ENCODE results near the gene CCDC134.
"Not testable (repeated sequence)": the region's sequence is repeated elsewhere in the genome, so short reads cannot be mapped to it uniquely, and the experiment has no call there.

Gene CCDC134

DNA sequence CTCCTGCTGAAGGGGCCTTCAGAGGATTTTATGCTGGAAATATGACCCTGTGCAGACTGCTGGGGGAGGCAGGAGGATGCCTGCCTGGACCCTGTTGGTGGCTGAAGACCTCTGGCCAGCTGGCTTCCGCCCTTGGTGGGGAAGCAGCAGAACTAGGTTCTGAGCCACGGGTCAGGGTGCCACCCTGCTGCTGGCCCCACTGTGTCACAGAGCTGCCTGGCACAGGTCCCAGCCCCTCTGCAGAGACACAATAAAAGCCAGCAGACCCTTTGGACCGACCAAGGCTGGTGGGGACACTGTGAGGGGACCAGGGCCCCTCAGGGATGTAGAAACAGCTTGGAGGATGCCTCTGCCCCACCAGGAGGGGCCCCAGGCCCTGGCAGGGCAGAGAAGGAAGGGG lies 25.5 kb downstream of the CCDC134 start:
- no peak for DNase-seq

DNA sequence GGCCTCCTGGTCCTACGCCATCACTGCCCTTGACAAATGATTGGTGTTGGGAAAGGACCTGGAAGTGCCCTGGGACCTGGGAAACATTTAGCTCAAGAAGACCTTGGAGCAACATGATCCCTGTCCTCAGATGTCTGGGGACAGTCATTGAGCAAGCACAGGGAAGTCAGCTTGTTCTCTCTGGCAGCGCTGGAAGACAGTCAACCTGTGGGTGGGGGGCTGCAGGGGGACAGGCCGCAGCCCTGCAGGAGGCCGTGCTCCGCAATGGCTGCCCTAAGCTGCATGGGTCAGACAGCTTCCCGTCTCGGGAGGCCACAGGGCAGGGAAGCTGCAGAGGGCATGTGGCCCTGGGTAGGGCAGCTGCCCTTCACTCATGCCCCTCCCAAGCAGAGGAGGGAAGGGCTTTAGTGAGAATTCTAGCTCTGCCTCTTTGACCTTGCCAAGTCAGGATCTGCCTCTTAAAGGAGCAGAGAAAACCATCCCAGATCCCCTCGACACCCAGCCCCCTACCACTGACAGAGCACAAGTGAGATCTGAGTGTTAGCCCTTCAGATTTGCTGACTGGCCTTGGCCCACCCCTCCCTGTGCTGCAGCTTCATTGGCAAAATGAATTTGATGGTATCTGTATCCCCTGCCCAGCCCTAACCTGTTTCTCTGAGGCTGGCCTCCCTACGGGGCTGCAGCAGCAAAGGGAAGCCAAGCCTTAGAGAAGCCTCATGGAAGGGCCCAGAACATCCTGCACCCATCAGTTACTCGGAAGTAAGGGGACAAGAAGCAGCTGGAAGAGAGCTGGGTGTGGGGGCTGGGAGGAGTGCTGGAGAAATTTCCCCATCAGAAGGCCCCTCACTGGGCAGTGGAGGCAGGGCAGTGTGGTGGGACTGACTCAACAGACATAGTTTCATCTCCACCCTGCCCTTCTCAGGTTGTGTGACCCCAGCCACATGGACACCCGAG lies 26.2 kb downstream of the CCDC134 start:
- DNase-seq = no peak

DNA sequence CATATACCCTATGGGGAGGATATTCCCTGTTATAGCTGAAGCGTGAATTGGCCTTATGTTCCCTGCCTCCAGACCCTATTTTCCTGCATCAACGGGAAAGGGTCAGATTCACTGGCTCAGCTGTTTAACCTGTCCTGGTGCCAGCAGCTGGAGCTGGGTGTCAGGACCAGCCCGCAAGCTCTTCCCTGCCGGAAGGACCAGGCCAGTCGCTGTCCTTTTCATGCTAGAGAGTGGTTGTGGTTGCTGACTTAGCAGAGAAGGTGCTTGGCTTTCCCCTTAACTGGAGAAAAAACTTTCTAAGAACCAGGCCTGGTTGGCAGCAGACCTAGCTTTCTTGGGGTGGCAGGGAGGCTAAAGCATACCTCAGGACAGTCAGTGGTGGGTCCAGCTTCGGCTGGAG lies 27.2 kb downstream of the CCDC134 start:
- no peak for DNase-seq

DNA sequence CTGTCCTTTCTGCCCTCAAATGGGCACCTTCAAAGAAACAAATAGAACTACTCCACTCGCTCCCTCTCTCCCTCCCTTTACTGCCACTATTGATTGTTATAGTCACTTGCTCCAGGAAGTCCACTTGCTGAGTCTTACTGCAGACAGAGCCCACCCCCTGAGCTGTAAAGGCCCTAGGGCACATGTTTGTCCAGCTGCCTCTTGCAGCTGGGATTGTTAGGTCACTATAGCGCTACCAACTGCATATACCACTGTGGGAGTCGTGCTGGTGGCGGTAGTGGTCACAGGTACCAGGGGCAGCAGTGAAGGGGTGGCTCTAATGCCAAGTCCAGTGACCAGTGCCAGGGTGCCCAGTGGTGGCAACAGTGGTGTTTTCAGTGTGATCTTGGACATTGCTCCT lies 28.0 kb downstream of the CCDC134 start:
- DNase-seq = no peak

DNA sequence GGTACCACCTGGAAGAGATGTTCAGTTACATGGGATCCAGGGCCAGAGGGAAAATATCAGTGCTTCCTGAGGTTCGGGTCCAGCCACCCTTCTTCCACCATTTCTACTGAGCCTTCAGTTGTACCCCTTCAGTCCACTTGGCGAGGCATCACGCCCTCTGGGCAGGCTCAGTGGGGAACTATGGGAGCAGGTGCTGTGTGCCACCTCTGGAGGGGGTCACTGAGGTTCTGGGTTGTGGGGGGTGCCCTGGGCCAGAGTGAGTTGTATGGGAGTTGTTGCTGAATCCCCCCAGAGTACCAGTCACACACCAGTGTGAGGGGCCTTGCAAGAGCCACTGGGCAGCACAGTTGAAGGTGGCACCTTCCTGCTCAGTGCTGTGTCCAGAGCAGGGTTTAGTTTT lies 29.7 kb downstream of the CCDC134 start:
- DNase-seq = no peak

DNA sequence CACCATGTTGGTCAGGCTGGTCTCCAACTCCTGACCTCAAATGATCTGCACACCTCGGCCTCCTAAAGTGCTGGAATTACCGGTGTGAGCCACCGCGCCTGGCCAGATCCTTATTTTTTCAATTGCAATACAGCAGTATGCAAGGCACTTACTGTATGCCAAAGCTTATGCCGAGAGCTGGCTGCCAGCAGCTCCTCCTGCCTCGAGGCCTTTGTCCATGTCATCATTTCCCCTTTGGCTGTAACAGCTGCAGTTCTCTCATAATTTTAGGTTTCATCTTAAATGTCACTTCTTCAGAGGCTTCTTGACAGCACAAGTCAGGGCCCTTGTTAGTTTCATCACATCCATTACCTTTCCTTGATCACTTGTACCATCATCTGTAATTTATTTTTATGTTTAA lies 30.9 kb downstream of the CCDC134 start:
- DNase-seq = no peak

DNA sequence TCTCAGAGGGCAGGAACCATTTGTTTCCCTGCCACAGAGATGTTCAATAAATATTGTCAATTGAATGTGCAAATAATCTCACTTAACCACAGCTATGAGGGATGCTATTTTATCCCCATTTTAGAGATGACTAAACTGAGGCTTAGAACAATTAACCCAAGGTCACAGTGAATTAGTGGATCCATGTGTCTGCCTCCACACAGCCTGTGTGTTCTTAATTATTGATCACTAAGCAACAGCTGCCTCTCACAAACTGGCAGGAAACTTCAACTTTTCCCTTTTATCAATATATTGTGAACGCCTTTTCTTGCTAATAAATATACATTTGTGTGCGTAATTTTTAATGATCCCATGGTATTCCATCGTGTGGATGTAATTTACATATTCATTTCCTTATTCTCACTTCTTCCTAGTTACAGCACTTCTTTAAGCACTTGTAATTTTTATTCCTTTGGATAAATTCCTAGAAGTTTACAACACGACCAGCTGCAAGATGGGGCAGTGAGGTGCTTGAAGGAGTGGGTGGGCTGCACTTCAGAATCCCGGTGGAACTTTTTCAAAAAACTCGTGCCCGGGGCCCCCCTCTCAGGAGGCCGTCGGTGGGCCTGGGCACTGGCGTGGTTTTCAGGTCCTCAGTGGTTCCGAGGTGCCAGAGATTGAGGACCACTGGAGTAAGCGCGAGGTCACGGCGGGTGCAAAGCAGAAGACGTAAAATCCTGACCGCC lies 31.5 kb downstream of the CCDC134 start:
- peak in 1 of 2 experiments; percentile 58 for DNase-seq

DNA sequence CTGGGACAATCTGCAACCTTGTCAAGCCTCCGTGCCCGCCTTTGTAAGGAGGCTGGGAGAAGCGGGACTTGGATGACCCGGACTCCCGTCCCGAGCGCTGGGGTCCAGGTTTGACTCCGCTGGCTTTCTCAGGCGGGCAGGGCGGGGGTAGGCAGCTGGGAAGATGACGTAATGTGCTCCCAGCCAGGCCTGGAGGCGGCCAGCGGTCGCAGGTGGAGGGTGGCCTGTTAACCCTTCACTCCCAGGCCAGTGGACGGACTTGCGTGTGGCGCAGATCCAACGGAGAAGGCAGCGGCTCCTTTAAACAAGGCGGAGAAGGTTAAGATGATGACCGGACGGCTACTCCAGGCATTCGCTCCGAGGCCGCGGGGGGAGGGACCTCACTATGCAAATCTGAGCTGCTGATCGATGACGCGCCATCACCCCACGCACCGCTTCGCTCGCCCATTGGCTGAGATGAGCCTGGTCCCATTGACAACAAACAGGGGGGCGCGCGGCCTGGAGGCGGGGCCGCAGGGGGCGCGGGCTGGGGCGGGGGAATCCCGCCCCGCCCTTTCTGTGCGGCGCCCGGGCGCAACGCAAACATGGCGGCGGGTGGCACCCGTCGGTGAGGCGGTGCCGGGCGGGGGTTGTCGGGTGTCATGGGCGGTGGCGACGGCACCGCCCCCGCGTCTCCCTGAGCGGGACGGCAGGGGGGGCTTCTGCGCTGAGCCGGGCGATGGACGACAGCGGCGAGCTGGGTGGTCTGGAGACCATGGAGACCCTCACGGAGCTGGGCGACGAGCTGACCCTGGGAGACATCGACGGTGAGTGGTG lies 32.3 kb downstream of the CCDC134 start, which contains the start of gene SREBF2:
Gene SREBF2, plus strand, starts transcription at position 553 of the 816 bp plus-strand sequence. Its CDS starts 166 bp downstream, at position 719.
- peak; percentile 99 to 100 for DNase-seq

DNA sequence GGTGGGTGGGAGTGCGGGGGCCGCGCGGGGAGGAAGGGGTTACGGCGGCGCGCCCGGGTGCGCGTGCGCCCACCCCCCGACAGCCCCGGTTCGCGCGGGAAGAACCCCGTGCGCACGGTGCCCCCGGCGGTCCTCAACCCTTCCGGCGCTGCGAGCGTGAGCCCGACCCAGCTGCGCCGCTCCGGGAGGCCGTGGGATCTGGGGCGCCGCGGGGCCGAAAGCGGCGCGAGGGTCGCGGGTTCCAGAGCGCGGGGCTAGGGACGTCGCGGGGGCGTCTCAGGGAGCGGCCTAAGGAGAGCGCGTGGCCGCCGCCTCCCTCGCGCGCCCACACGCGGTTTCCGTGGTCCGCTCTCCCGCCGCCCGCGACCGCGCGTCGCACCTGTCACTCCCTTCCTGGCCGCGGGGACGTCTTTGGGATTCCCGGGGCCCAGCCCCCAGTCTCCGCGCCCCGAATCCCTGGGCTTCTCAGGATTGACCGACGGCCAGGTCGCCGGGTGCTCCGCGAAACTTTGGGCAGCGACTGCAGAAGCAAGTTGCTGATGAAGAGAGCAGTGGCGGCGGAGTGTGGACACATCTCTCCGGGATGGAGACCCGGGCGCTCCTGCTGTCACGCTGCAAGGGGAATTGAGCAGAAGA lies 33.0 kb downstream of the CCDC134 start:
- DNase-seq = peak in 1 of 2 experiments; percentile 43

DNA sequence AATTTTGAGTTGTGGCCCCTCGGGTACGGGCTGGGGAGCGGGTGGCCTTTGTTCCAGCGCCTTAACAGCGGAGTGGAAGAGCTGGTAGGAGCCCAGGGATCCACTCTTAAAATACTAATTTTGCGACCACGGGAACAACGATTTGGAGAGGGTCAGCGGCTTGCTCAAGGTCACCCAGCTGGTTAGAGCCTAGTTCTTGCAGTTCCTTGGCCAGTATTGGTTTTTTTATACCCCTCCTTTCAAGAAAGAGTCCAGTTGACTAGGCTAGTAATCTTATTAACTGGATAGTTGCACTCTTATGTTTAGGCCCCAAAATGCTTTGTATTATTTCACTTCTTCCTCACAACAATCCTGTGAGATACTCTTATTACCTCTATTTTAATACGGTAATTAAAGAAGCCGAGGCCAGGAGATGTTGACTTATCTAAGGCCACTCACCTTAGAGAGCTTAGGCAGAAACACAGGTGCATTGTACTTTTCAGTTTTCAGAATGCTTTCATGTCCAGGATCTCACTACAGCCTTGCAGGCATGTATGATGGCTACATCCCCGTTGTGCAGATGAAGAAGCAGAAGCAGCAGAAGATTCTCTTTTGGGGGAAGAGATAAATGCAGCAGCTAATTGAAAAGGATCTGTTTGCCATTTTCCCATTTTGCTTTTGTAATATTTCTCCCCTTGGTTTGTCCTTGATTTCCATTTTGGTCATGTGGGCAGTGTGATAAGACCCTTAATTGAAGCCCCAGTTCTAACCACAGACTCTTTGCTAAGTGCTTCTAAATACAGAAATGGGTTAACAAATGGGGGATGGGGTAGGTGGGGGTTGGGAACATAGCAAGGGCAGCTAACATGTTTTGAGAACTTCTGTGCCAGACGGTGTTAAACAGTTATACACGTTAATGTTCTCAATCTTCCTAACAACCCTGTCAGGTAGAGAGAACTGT lies 33.8 kb downstream of the CCDC134 start:
- peak in 1 of 2 experiments; percentile 27 for DNase-seq

DNA sequence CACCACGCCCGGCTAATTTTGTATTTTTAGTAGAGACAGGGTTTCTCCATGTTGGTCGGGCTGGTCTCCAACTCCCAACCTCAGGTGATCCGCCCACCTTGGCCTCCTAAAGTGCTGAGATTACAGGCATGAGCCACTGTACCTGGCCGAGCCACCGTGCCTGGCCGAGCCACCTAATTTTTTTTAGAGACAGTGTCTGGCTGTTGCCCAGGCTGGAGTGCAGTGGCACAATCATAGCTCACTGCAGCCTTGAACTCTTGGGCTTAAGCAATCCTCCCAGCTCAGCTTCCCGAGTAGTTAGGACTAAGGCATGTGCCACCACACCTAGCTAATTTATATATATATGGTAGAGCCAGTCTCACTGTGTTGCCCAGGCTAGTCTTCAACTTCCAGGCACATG lies 35.0 kb downstream of the CCDC134 start:
- DNase-seq = not testable (repeated sequence)

DNA sequence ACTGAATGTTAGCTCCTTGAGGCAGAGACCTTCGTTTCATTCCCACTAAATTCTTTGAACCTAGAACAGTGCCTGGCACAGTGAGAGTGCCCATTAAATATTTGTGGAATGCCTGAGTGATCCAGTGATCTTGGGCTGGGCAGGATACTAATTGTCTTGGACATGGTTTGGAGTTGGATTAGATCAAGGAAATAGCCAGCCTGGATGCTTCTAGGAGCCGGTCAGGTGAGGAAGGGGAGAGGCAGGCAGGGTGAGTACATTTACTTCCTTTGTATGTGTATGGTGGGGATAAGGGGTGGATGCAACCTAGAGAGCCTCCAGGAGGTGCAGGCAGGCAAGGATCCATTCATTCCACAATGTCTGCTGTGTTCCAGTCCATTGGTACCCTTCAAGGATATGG lies 36.1 kb downstream of the CCDC134 start:
- DNase-seq = no peak

DNA sequence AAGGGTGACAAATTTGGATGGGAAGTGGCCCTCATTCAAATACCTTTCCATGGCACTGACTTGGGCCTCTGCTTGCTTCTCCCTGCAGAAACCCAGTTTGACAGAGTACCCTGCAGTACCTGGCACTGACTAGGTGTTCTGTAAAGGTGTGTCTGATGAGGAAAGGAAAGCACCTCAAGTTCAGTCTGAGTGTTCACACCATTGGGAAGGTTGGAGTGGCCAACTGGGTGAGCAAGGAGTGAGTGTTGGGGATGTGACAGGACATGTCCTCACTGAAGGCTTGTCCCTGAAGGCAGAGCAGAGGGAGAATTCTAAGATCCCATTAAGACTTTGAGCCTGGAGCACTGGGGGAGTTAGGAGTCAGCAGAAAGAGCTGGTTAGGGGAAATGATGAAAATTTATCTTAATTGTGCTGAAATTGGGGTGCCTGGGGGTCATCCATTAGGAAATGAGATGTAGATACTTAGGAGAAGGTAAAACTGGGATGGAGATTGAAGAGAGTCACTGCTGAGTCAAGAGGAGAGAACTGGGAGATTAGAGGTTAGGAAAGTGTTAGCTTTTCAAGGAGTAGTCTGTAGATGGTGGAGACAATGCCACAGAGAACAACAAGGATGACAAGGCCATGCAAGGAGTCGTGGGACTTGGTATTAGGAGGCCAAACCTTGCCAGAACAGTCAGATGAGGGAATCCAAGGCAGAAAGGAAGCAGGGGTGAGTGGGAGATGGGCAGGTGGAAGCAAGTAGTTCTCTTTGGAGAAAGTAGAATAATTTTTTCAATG lies 38.6 kb downstream of the CCDC134 start:
- no peak for DNase-seq

DNA sequence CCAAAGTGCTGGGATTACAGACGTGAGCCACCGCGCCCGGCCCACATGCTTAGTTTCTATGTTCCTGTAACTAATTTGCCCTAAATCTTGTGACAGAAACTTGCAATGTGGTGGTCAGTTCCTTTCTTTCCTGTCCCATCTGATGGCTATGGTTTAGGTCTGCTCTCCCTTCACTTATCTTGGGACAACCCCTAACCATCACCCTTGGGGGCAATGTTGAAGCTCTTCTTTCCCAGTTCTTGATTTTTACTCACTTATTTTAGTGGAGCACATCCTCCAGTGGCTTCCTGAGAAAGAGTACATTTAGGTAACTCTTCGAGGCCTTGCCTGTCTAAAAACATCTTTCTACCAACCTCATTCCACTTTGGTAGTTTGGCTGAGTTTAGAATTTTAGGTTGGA lies 39.7 kb downstream of the CCDC134 start:
- no peak for DNase-seq

DNA sequence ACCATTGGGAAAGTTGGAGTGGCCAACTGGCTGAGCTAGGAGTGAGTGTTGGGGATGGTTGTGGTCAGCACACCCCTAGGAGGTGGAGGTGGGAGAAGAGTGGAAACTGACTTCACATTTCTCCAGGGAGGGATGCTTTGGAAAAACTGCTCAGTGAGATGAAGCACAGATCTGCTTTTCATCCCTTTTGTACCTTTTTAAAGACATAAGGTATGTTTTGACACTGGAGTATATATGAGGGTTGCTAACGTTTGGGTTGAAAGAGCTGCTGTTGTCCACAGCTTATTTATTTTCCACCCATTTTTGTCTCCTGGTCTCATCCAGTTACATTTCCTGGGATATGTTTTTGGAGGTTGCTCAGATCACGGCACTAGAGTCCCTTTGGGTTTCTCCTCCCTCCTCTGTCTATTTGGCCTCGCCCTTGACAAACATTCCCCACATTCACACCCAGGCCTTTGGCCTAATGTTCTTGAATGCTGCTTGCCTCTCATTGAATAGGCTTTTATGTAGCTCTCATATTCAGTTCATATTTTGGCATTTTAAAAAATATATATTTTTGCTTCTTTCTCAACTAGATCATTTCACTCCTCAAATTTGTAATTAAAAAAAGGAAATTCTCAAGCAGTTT lies 40.7 kb downstream of the CCDC134 start:
- DNase-seq = no peak

DNA sequence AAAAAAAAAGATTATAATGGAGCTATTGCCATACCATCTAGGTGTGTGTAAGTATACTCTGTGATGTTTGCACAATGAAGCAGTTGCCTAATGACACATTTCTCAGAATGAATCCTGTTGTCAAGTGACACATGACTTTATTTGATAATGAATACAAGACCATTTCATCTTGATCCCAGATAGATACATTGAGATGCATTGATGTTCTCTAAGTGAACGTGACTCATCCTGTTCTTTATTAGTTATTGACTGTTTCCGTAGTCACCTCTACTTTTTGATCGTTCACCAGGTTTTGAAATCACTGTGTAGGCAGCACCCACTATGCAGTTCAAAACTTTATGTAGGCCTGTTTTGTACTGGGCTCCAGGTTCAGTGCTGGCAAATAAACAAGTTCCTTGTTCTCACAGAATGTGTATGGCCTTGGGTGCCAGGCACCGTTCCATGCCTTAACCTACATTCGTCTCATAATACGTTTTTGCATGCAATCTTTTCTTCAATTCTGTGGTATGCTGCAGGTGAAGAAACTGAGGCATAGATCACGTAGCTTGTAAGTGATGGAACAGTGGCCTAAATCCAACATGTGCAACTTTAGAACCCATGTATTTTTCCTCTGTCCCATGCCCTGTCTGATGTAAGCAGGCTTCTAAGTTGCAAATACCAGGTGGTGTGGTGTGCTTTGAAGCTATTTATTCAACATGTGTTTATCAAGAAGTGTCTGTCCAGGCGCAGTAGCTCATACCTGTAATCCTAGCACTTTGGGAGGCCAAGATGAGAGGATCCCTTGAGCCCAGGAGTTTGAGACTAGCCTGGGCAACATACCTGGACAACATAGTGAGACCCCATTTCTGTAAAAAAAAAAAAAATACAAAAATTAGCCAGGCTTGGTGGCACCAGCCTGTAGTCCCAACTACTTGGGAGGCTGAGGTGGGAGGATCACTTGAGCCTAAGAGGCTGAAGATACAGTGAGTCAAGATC lies 42.8 kb downstream of the CCDC134 start:
- DNase-seq = no peak

DNA sequence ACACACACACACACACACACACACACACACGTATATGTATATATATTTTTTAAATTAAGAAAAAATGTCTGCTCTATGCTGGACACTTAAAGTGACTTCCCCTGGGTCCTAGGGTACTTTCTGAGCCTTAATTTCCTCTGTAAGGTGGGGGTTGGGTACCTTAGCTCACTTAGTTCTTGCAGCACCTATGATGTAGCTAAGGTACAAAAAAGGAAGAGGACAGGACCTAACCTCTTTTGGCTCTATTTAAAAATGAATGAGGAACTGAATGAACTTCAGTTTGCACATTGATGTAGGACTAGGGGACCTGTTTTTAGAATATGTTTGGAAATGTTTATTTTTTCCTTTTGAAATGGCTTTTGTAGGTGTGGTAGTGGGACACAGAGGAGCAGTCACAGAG lies 43.6 kb downstream of the CCDC134 start:
- DNase-seq = no peak

DNA sequence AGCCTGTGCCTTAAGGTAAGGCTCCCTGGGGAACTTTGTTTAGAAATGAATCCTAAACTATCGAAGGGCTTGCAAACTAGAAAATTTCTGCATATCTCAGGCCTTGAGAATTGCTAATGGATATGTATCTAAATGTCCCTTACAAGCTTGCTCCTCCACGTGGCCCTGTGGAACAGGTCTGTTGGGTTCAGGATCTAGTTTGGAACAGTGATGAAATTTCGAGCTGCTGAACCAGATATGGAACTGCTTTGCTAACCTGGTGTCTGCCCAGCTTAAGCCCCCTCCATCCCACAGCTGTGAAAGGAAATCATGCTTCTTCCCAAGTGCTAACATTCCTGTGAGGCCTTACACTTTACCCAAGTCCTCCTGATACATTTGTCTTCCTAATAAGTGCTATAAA lies 44.0 kb downstream of the CCDC134 start:
- no peak for DNase-seq
